NCI-H2171 treated with DMSO at 0.1 percent for 48 hours (cell line): Measurements from ENCODE around the gene LTA.

Experiments used
- DNase-seq: peaks from one replicate; lab custom pipeline; 2025; lab: John Stamatoyannopoulos, UW

Gene LTA

GRCh38 chr6:31541658-31542521 lies 30.2 kb upstream of the LTA start, which contains the start of gene DDX39B:
DDX39B (minus strand) TSS chr6:31542003; CDS start chr6:31540532, 1,471 bp downstream.
- peak; percentile 98 for DNase-seq

GRCh38 chr6:31543639-31544038 lies 28.4 kb upstream of the LTA start:
- DNase-seq = no peak

GRCh38 chr6:31544676-31545075 lies 27.4 kb upstream of the LTA start:
- DNase-seq = no peak

- no peak for DNase-seq
Observed at GRCh38 chr6:31545291-31545690, 26.8 kb upstream of the LTA start.

GRCh38 chr6:31546339-31546957 lies 25.6 kb upstream of the LTA start, which contains the start of gene ATP6V1G2:
ATP6V1G2 (minus strand) TSS chr6:31546608; CDS start chr6:31546559, 49 bp downstream.
- peak; percentile 98 for DNase-seq

- DNase-seq = peak; percentile 99
Observed at GRCh38 chr6:31546958-31547726, 24.9 kb upstream of the LTA start, which contains the start of gene NFKBIL1. NFKBIL1 (plus strand) TSS chr6:31547608; CDS start chr6:31547695, 87 bp downstream.

- DNase-seq = no peak
Observed at GRCh38 chr6:31547727-31548543, 24.2 kb upstream of the LTA start.

- no peak for DNase-seq
Observed at GRCh38 chr6:31548544-31548873, 23.6 kb upstream of the LTA start.

- DNase-seq = peak; percentile 13
Observed at GRCh38 chr6:31551371-31551770, 20.7 kb upstream of the LTA start.

GRCh38 chr6:31556307-31556706 lies 15.8 kb upstream of the LTA start:
- DNase-seq = no peak

- no peak for DNase-seq
Observed at GRCh38 chr6:31557443-31558317, 14.4 kb upstream of the LTA start.

GRCh38 chr6:31558318-31558625 lies 13.8 kb upstream of the LTA start:
- DNase-seq = no peak

GRCh38 chr6:31558631-31559500 lies 13.2 kb upstream of the LTA start:
- DNase-seq = no peak

- DNase-seq = no peak
Observed at GRCh38 chr6:31559606-31559957, 12.5 kb upstream of the LTA start.

GRCh38 chr6:31559958-31560696 lies 12.0 kb upstream of the LTA start:
- no peak for DNase-seq

- no peak for DNase-seq
Observed at GRCh38 chr6:31560697-31561058, 11.4 kb upstream of the LTA start.

- DNase-seq = no peak
Observed at GRCh38 chr6:31567531-31568370, 4.3 kb upstream of the LTA start.

GRCh38 chr6:31568537-31568961 lies 3.5 kb upstream of the LTA start:
- DNase-seq = no peak
